ENCODE measurements around the gene NMT1.

DNA sequence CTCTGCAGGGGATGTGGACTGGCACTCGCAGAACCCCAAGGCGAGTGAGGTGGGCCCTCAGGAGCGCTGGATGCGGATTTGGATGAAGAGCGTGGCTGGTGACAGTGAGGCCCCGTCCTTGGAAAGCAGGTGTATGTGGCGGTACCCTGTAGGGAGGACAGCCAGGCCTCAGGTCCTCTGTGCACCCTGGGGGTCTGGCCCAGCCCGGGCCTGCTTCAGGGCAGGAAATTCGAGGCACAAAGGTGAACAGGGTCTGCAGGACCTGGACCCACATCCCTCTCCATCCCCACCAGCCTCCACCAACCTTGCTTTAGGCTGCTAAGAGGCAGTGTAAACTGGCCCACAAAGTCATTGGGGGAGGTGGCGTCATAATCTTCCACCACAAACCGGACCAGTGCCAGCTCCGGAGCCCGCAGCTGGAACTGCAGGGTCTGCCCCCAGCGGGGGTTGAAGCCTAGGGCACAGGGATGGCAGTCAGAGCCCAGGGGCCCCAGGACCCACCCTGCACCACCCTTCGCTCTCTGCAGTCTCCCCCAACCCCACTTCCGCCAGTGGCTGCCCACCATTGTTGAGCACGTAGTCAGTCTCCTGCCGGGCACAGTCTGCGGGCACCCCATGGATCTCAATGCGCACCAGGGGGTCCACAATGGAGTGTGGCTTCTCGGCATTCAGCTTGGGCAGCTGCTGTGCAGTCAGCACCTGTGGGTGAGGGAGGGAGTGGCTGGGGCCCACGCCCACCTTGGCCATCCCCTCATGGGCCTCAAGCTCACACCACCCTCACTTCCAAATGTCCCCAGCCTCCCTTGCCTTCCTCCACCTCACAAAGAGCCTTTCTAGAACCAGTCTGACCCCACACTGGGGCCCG lies 51.7 kb downstream of the NMT1 start:
- TF ChIP-seq, protein P1, sequence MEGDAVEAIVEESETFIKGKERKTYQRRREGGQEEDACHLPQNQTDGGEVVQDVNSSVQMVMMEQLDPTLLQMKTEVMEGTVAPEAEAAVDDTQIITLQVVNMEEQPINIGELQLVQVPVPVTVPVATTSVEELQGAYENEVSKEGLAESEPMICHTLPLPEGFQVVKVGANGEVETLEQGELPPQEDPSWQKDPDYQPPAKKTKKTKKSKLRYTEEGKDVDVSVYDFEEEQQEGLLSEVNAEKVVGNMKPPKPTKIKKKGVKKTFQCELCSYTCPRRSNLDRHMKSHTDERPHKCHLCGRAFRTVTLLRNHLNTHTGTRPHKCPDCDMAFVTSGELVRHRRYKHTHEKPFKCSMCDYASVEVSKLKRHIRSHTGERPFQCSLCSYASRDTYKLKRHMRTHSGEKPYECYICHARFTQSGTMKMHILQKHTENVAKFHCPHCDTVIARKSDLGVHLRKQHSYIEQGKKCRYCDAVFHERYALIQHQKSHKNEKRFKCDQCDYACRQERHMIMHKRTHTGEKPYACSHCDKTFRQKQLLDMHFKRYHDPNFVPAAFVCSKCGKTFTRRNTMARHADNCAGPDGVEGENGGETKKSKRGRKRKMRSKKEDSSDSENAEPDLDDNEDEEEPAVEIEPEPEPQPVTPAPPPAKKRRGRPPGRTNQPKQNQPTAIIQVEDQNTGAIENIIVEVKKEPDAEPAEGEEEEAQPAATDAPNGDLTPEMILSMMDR (IDR thresholded peaks at IDR 0.05; ENCODE audit: poor library complexity) = no peak
- TF ChIP-seq EZH2 (IDR thresholded peaks at IDR 0.05; ENCODE audit: borderline replicate concordance) (no peak), EZH2phosphoT487 (IDR thresholded peaks at IDR 0.05; ENCODE audit: low read depth, severe bottlenecking, unreplicated experiment) (no peak)
